Liver (tissue), 9 donors: ENCODE results near the gene IRF6. TPM values are rescaled to one million over a fixed set of nuclear protein-coding genes. Genes with fewer than 3 reads are reported as not detected.
A peak's percentile ranks its signal among the peaks of the same experiment; 100 is the strongest.

Experiments used
- DNase-seq: peaks from one replicate; pipeline ENCODE4 v3.0.0-alpha.2; 2017; ENCODE audit warnings: low spot score
- H3K27ac ChIP-seq, 2 donors: one replicate each; pipeline ENCODE4 v1.7.0; 2013; ENCODE audit warnings: inconsistent platforms in 2 of 2, low read length in 2 of 2, control low read depth in 1 of 2, low read depth in 1 of 2, mild to moderate bottlenecking in 1 of 2
- H3K27me3 ChIP-seq, 4 donors: one replicate each; pipeline versions ENCODE4 v1.6.1 to v1.7.0; 2013; ENCODE audit warnings: low read length in 3 of 4, inconsistent platforms in 1 of 4, mild to moderate bottlenecking in 1 of 4, moderate library complexity in 1 of 4; ENCODE audit not compliant: control insufficient read depth in 4 of 4, insufficient read depth in 4 of 4
- H3K36me3 ChIP-seq, 4 donors: one replicate each; pipeline versions ENCODE4 v1.6.1 to v1.7.0; 2013; ENCODE audit warnings: low read length in 3 of 4, mild to moderate bottlenecking in 3 of 4, low read depth in 1 of 4, moderate library complexity in 1 of 4; ENCODE audit not compliant: control insufficient read depth in 4 of 4, insufficient read depth in 3 of 4
- H3K4me1 ChIP-seq, 4 donors: one replicate each; pipeline versions ENCODE4 v1.6.1 to v1.7.0; 2013; ENCODE audit warnings: low read length in 3 of 4, mild to moderate bottlenecking in 3 of 4, moderate library complexity in 1 of 4; ENCODE audit not compliant: control insufficient read depth in 4 of 4, insufficient read depth in 4 of 4
- H3K4me3 ChIP-seq, 3 donors: one replicate each; pipeline versions ENCODE4 v1.6.1 to v1.7.0; 2013; ENCODE audit warnings: low read length in 3 of 3, control low read depth in 1 of 3, low read depth in 1 of 3, mild to moderate bottlenecking in 1 of 3
- H3K9ac ChIP-seq, 2 donors: one replicate each; pipeline ENCODE4 v1.7.0; 2013; ENCODE audit warnings: low read length in 2 of 2, mild to moderate bottlenecking in 2 of 2, moderate library complexity in 2 of 2, control low read depth in 1 of 2, low read depth in 1 of 2
- H3K9me3 ChIP-seq, 4 donors: one replicate each; pipeline versions ENCODE4 v1.6.1 to v1.7.0; 2013; ENCODE audit warnings: low read length in 3 of 4; ENCODE audit not compliant: control insufficient read depth in 4 of 4
- ATF3 ChIP-seq: IDR thresholded peaks from 2 replicates; pipeline ENCODE4 v1.6.1; 2016; ENCODE audit warnings: antibody characterized with exemption
- EGR1 ChIP-seq, 2 donors: IDR thresholded peaks; 2 replicates each; pipeline ENCODE4 v1.6.1; 2016 to 2018; ENCODE audit warnings: antibody characterized with exemption in 2 of 2, low read depth in 2 of 2
- FOXA1 ChIP-seq: IDR thresholded peaks from 2 replicates; pipeline ENCODE4 v1.6.1; 2016; ENCODE audit warnings: antibody characterized with exemption
- FOXA2 ChIP-seq: IDR thresholded peaks from 2 replicates; pipeline ENCODE4 v1.6.1; 2016; ENCODE audit warnings: antibody characterized with exemption
- GABPA ChIP-seq, 2 donors: IDR thresholded peaks in 1 of 2; conservative IDR thresholded peaks in 1 of 2; 2 replicates each; pipeline ENCODE4 v1.6.1; 2016; ENCODE audit warnings: antibody characterized with exemption in 2 of 2, mild to moderate bottlenecking in 1 of 2, moderate library complexity in 1 of 2
- HNF4A ChIP-seq, 2 donors: conservative IDR thresholded peaks; 2 replicates each; pipeline ENCODE4 v1.6.1; 2016; ENCODE audit warnings: antibody characterized with exemption in 2 of 2, mild to moderate bottlenecking in 2 of 2
- JUND ChIP-seq, 2 donors: IDR thresholded peaks; 2 replicates each; pipeline ENCODE4 v1.6.1; 2016; ENCODE audit warnings: antibody characterized with exemption in 2 of 2
- MAX ChIP-seq: IDR thresholded peaks from 2 replicates; pipeline ENCODE4 v1.6.1; 2016; ENCODE audit warnings: antibody characterized with exemption
- RAD21 ChIP-seq, 2 donors: IDR thresholded peaks; 2 replicates each; pipeline ENCODE4 v1.6.1; 2016; ENCODE audit warnings: antibody characterized with exemption in 2 of 2, mild to moderate bottlenecking in 2 of 2
- RXRA ChIP-seq, 2 donors: IDR thresholded peaks; 2 replicates each; pipeline ENCODE4 v1.6.1; 2017 to 2018; ENCODE audit warnings: antibody characterized with exemption in 2 of 2, mild to moderate bottlenecking in 1 of 2
- SP1 ChIP-seq: IDR thresholded peaks from 2 replicates; pipeline ENCODE4 v1.6.1; 2018; ENCODE audit warnings: antibody characterized with exemption, mild to moderate bottlenecking
- TAF1 ChIP-seq: conservative IDR thresholded peaks from 2 replicates; pipeline ENCODE4 v1.6.1; 2016; ENCODE audit warnings: antibody characterized with exemption, mild to moderate bottlenecking
- YY1 ChIP-seq: IDR thresholded peaks from 2 replicates; pipeline ENCODE4 v1.6.1; 2016; ENCODE audit warnings: antibody characterized with exemption, mild to moderate bottlenecking
- ZBTB33 ChIP-seq: IDR thresholded peaks from 2 replicates; pipeline ENCODE4 v1.6.1; 2016; ENCODE audit warnings: antibody characterized with exemption
- WGBS: extraction: QIAGEN DNeasy Blood & Tissue Kit; methylation state at CpG from one replicate; pipeline ENCODE4 v1.1.7; 2013; 5-methylcytosine and 5-hydroxymethylcytosine counted together
- polyA plus RNA-seq, 2 donors: library from polyadenylated mRNA; stranded (reverse) in 1 of 2; unstranded in 1 of 2; fragments of 200-250 nt in 1 of 2; fragments of >200 nt in 1 of 2; fragmentation: Nextera tagmentation in 1 of 2; extraction: Ambion mirVana in 1 of 2; gene quantifications; one replicate each; pipeline versions ENCODE4 v1.2.1 to v1.2.3, GENCODE V29; 2013 to 2015
- total RNA-seq, 2 donors: library from RNA; depleted of rRNA; stranded (reverse); fragments of >200 nt; gene quantifications; one replicate each; pipeline ENCODE4 v1.2.3, GENCODE V29; 2014
- TF ChIP-seq, protein P1 (sequence below): fragments of 150-350 bp; IDR thresholded peaks from 2 replicates; pipeline ENCODE4 v1.5.1; 2017; ENCODE audit warnings: improper control_type of control experiment, low read depth, low read length; ENCODE audit not compliant: missing input control
- TF ChIP-seq, protein P2 (sequence below): IDR thresholded peaks from 2 replicates; pipeline ENCODE4 v1.6.1; 2016; ENCODE audit warnings: antibody characterized with exemption, mild to moderate bottlenecking
- donor health status: healthy.
- donor health status: healthy.
- donor health status: healthy.
- donor health status: healthy.
- donor health status: healthy.

Gene IRF6
- total and polyA plus RNA-seq, 4 donors, result 0.51 to 29.3 (median 14.3) TPM

DNA sequence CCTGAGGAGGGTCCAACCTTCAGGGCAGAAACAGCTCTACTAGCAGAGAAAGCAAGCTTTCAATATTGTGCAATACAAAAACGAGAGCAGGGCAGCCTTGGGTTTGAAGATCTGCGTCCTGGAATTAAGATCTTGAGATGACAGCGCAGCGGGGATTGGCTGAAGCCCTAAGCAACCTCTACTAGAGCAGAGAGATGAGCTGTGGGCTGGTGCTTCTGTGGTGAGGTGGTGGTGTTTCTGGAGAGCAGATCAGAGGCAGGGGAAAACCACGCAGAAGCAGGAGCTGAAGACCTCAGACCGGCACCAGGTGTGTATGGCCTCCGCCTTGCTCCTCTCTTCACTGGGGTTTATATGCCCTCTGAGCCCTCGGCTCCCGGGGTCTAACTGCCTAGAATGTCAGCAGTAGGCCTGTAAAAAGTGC, 37.6 kb downstream of the IRF6 start:
- DNase-seq, result no peak
- Histone ChIP-seq H3K9me3 (no peaks in the 10 kb centered on the region), H3K36me3 (no peaks in the 10 kb centered on the region), H3K4me1 (peaks cover 0 to 1% (median 0%) of the 10 kb centered on the region in 4 donors), H3K27ac (peak overlapping the region; percentile 35 to 45), H3K27me3 (no peaks in the 10 kb centered on the region), H3K9ac (no peak overlapping the region), H3K4me3 (peak overlapping the region in 1 of 3 donors; percentile 7)
- whole genome bisulfite sequencing, result 85% methylated on average over 9 of the region's 9 CpGs
- TF ChIP-seq YY1, result no peak

GRCh38 chr1:209767706-209768105, 38.2 kb downstream of the IRF6 start:
- TF ChIP-seq YY1, result no peak
- TF ChIP-seq, protein P1, sequence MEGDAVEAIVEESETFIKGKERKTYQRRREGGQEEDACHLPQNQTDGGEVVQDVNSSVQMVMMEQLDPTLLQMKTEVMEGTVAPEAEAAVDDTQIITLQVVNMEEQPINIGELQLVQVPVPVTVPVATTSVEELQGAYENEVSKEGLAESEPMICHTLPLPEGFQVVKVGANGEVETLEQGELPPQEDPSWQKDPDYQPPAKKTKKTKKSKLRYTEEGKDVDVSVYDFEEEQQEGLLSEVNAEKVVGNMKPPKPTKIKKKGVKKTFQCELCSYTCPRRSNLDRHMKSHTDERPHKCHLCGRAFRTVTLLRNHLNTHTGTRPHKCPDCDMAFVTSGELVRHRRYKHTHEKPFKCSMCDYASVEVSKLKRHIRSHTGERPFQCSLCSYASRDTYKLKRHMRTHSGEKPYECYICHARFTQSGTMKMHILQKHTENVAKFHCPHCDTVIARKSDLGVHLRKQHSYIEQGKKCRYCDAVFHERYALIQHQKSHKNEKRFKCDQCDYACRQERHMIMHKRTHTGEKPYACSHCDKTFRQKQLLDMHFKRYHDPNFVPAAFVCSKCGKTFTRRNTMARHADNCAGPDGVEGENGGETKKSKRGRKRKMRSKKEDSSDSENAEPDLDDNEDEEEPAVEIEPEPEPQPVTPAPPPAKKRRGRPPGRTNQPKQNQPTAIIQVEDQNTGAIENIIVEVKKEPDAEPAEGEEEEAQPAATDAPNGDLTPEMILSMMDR, result no peak
- TF ChIP-seq RXRA (IDR thresholded peaks at IDR 0.05), result no peak
- TF ChIP-seq EGR1 (IDR thresholded peaks at IDR 0.05; ENCODE audit: low read depth in 2 of 2), result no peak
- TF ChIP-seq JUND (IDR thresholded peaks at IDR 0.05), result no peak
- no peak for TF ChIP-seq SP1
- no peak for TF ChIP-seq GABPA (IDR thresholded peaks at IDR 0.05 in 1 of 2, conservative IDR thresholded peaks at IDR 0.05 in 1 of 2)
- no peak for TF ChIP-seq FOXA2
- TF ChIP-seq HNF4A (conservative IDR thresholded peaks at IDR 0.05), result no peak
- TF ChIP-seq ZBTB33, result no peak
- TF ChIP-seq RAD21 (IDR thresholded peaks at IDR 0.05), result no peak
- no peak for TF ChIP-seq TAF1
- TF ChIP-seq MAX, result no peak
- TF ChIP-seq ATF3, result no peak
- TF ChIP-seq, protein P2, sequence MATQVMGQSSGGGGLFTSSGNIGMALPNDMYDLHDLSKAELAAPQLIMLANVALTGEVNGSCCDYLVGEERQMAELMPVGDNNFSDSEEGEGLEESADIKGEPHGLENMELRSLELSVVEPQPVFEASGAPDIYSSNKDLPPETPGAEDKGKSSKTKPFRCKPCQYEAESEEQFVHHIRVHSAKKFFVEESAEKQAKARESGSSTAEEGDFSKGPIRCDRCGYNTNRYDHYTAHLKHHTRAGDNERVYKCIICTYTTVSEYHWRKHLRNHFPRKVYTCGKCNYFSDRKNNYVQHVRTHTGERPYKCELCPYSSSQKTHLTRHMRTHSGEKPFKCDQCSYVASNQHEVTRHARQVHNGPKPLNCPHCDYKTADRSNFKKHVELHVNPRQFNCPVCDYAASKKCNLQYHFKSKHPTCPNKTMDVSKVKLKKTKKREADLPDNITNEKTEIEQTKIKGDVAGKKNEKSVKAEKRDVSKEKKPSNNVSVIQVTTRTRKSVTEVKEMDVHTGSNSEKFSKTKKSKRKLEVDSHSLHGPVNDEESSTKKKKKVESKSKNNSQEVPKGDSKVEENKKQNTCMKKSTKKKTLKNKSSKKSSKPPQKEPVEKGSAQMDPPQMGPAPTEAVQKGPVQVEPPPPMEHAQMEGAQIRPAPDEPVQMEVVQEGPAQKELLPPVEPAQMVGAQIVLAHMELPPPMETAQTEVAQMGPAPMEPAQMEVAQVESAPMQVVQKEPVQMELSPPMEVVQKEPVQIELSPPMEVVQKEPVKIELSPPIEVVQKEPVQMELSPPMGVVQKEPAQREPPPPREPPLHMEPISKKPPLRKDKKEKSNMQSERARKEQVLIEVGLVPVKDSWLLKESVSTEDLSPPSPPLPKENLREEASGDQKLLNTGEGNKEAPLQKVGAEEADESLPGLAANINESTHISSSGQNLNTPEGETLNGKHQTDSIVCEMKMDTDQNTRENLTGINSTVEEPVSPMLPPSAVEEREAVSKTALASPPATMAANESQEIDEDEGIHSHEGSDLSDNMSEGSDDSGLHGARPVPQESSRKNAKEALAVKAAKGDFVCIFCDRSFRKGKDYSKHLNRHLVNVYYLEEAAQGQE, result no peak
- TF ChIP-seq FOXA1, result no peak
- Histone ChIP-seq H3K4me1 (peaks cover 0 to 1% (median 0%) of the 10 kb centered on the region in 4 donors), H3K27me3 (no peaks in the 10 kb centered on the region), H3K9ac (no peak overlapping the region), H3K27ac (peak overlapping the region in 1 of 2 donors; percentile 35), H3K4me3 (no peak overlapping the region), H3K9me3 (no peaks in the 10 kb centered on the region), H3K36me3 (no peaks in the 10 kb centered on the region)
- DNase-seq, result no peak
